Measurements from ENCODE around the gene TCEA3. TPM values are rescaled to one million over a fixed set of nuclear protein-coding genes. Genes with fewer than 3 reads are reported as not detected.

TCEA3 gene
- total RNA-seq, 2 experiments from 2014 or later: 6.3 to 7.4 TPM

DNA sequence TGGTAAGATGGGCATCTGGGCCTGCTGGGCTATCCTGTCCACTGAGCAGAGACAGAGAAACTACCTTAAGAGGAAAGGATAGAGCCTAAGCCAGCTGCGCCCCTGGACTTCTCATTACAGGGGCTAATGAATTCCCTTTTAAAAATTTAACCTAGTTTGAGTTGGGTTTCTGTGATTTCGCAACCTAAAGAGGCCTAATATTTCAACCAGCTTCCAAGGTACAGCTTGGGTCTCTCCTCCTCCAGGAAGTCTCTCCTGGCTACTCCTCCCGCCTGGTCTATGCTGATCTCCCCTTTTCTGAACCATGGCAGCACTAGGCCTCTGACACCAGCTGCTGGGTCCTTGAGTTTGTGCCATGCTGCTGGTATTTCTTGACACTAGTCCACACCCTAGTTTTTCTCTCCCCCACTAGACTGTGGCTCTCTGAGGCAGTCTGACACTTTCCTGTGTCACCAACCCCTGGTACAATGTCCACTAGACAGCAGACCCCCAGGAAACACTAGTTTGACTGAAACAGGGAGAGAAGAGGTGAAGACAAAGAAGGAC is 29.0 kb upstream of the TCEA3 start:
- H3K4me3 Mint-ChIP-seq: no peak overlapping the region
- peaks cover 16% of the 10 kb centered on the region for H3K4me1 Mint-ChIP-seq
- no peaks in the 10 kb centered on the region for H3K27me3 Mint-ChIP-seq
- H3K9me3 Mint-ChIP-seq: no peaks in the 10 kb centered on the region
- no peak for DNase-seq
- H3K36me3 Mint-ChIP-seq: no peaks in the 10 kb centered on the region
- H3K27ac Mint-ChIP-seq: no peak overlapping the region

- H3K27me3 Mint-ChIP-seq: no peaks in the 10 kb centered on the region
These were observed 27.5 kb upstream of the TCEA3 start for GRCh38 chr1:23452011-23452411.

DNA sequence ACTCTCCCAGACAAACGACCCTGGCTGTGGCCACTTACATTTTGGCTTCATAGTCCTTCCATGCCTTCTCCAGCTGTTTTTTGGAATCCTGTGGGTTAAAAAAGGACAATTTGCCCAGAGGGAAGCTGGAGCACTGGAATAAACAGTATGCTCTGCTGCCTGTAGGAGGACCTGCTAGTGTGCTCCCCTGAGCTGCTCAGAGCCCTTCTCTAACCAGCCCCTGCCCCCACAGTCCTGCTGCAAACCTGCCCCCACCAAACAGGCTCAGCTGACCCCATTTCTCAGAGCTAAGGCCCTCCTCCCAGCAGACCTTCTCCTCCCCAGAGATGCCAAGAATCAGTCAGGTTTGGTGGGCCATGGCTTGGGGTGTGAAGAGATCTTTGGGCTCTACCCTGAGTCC is 26.9 kb upstream of the TCEA3 start:
- Mint-ChIP-seq H3K4me3 (no peak overlapping the region), H3K36me3 (no peaks in the 10 kb centered on the region), H3K27ac (no peak overlapping the region), H3K9me3 (no peaks in the 10 kb centered on the region), H3K27me3 (no peaks in the 10 kb centered on the region), H3K4me1 (peaks cover 16% of the 10 kb centered on the region)
- no peak for DNase-seq

More at GRCh38 chr1:23452011-23452411, 27.5 kb upstream of the TCEA3 start:
- H3K27ac Mint-ChIP-seq: no peak overlapping the region
- DNase-seq: no peak
- H3K4me1 Mint-ChIP-seq: peaks cover 16% of the 10 kb centered on the region
- no peaks in the 10 kb centered on the region for H3K9me3 Mint-ChIP-seq
- no peak overlapping the region for H3K4me3 Mint-ChIP-seq
- H3K36me3 Mint-ChIP-seq: no peaks in the 10 kb centered on the region

DNA sequence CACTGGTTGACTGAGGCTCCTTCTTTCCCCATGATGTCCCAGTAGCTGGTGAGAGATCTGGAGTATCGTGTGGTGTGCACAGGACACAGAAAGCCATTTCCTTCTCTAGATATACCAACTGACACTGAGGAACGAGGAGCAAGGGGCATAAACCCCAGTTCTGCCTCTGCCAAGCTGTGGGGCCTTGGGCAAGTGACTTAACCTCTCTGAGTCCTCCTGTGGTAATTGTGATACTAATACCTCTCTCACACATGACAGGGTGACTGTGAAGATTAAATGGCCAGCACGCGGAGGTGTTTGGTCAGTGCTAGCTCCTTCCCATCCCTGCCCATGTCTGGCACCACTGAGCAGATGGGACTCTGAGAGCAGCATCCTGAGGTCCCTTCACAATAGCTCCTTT is 26.3 kb upstream of the TCEA3 start:
- Mint-ChIP-seq H3K4me3 (no peak overlapping the region), H3K4me1 (peaks cover 13% of the 10 kb centered on the region), H3K27me3 (no peaks in the 10 kb centered on the region), H3K27ac (no peak overlapping the region), H3K36me3 (no peaks in the 10 kb centered on the region), H3K9me3 (no peaks in the 10 kb centered on the region)
- no peak for DNase-seq

- no peak overlapping the region for H3K4me3 Mint-ChIP-seq
- H3K4me1 Mint-ChIP-seq: peaks cover 13% of the 10 kb centered on the region
- no peaks in the 10 kb centered on the region for H3K9me3 Mint-ChIP-seq
- H3K27me3 Mint-ChIP-seq: no peaks in the 10 kb centered on the region
- H3K27ac Mint-ChIP-seq: no peak overlapping the region
- no peak for DNase-seq
- H3K36me3 Mint-ChIP-seq: no peaks in the 10 kb centered on the region
These were observed 25.4 kb upstream of the TCEA3 start for GRCh38 chr1:23449958-23450357.

DNA sequence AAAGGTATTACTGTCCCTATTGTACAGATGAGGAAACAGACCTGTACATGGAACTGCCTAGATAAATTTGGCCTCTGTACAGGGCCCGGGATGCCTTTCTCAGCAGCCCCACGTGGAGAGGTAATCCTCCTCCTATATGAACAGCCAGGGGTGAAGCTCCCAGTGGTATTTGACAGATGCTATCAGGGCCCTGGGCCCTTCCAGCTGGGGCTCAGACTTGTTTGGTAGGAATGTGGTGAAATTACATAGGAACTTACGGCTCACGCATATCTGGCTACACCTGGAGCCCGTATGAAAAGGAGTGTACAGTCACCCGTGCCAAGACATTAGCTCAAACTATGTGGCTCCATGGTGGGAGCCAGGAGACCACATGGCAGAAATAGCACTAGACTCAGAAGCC is 24.8 kb upstream of the TCEA3 start:
- peaks cover 13% of the 10 kb centered on the region for H3K4me1 Mint-ChIP-seq
- H3K4me3 Mint-ChIP-seq: no peak overlapping the region
- DNase-seq: no peak
- no peaks in the 10 kb centered on the region for H3K9me3 Mint-ChIP-seq
- no peaks in the 10 kb centered on the region for H3K36me3 Mint-ChIP-seq
- no peaks in the 10 kb centered on the region for H3K27me3 Mint-ChIP-seq
- H3K27ac Mint-ChIP-seq: no peak overlapping the region

DNA sequence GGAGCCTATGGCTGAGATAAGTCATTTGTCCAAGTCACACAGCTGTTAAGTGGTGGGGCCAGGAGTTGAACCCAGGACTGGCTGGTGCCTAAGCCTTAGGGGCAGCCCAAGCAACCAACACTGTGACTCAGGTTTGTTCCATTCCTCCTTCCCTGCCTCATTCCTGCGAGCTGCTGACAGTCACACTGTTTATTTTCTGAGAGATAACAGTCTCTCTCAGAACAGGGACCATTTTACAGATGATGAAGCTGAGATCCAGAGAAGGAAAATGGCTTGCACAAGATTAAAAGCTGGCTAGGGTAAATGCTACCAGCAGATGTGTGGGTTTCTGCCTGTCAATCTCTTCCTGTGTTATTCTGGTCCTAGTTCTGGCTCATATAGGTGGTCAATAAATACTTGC is 24.3 kb upstream of the TCEA3 start:
- no peak for DNase-seq
- Mint-ChIP-seq H3K4me1 (peaks cover 13% of the 10 kb centered on the region), H3K36me3 (no peaks in the 10 kb centered on the region), H3K27ac (no peak overlapping the region), H3K4me3 (no peak overlapping the region), H3K9me3 (no peaks in the 10 kb centered on the region), H3K27me3 (peaks cover 2% of the 10 kb centered on the region)

- Mint-ChIP-seq H3K36me3 (no peaks in the 10 kb centered on the region), H3K4me1 (peaks cover 3% of the 10 kb centered on the region), H3K9me3 (no peaks in the 10 kb centered on the region), H3K27ac (no peak overlapping the region), H3K27me3 (peaks cover 2% of the 10 kb centered on the region), H3K4me3 (no peak overlapping the region)
- DNase-seq: no peak
These were observed 22.2 kb upstream of the TCEA3 start for GRCh38 chr1:23446661-23447310.

DNA sequence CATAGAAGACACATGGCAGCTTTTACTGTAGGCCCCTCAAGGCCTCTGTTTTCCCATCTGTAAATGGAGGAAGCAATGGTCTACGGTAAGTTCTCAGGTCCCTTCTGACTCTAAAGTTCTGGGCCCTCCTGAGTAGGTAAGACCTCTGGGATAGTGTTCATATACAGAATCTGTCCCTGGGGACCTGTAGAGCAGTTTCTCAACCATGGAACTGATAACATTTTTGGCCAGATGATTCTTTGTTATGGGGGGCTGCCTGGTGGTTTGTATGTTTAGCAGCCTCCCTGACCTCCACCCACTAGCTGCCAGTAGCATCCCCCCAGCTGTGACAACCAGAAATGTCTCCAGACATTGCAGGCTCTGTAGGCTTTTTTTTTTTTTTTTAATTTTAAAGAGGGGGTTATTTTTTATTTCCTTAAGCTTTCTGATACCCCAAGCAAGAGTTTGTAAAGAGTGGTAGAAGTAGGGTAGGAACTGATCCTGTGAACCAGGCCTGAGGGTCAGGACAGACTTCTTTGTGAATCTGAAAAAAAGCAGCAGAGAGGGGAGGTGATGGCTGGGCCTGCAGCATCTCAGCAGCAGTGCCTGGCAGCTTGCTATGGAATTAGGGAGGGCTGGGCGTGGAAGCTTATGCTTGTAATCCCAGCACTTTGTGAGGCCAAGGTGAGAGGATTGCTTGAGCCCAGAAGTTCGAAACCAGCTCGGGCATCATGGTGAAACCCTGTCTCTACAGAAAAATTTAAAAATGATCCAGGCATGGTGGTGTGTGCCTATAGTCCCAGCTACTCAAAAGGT is 20.2 kb upstream of the TCEA3 start:
- Mint-ChIP-seq H3K36me3 (no peaks in the 10 kb centered on the region), H3K4me3 (no peak overlapping the region), H3K4me1 (no peaks in the 10 kb centered on the region), H3K9me3 (no peaks in the 10 kb centered on the region), H3K27me3 (peaks cover 2% of the 10 kb centered on the region), H3K27ac (no peak overlapping the region)
- no peak for DNase-seq

DNA sequence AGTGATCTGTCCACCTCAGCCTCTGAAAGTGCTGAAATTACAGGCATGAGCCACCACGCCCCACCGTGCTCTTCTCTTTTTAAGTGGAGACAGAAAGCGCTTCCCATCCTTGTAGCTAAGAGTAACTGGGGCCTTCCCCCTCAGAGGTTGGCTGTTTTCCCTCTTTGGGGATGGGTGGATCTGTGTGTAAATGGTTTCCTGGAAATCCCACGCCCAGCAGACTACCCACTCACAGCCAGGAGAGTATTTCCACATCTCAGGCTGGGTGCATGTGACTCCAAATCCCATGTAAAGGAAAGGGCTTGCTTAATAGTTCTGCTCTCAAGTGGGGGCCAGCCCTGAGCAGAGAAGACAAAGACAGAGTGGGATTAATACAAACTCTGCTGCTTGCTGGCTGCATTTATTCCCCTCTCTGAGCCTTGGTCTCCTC is 19.6 kb upstream of the TCEA3 start:
- DNase-seq: no peak
- Mint-ChIP-seq H3K36me3 (no peaks in the 10 kb centered on the region), H3K4me1 (no peaks in the 10 kb centered on the region), H3K4me3 (no peak overlapping the region), H3K27me3 (peaks cover 2% of the 10 kb centered on the region), H3K9me3 (no peaks in the 10 kb centered on the region), H3K27ac (no peak overlapping the region)

DNA sequence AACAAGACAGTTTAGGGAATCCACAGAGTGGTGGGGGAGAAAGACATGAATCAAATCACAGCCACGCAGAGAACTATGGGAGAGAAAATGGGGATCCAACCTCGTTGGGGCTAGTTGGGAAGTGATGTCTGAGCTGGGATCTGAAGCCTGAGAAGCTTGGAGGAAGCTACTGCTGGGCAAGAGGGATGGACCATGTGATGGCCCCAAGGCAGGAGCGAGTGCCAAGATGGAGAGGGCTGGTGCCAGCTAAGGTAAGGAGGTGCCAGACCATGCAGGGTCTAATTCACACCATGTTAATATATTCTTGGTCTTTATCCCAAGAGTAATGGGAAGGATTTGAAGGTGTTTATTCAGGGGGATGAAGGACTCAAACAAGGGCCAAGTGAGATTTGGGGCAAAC is 18.2 kb upstream of the TCEA3 start:
- no peak overlapping the region for H3K4me3 Mint-ChIP-seq
- DNase-seq: no peak
- H3K9me3 Mint-ChIP-seq: no peaks in the 10 kb centered on the region
- H3K36me3 Mint-ChIP-seq: no peaks in the 10 kb centered on the region
- H3K27ac Mint-ChIP-seq: no peak overlapping the region
- peaks cover 2% of the 10 kb centered on the region for H3K27me3 Mint-ChIP-seq
- no peaks in the 10 kb centered on the region for H3K4me1 Mint-ChIP-seq

DNA sequence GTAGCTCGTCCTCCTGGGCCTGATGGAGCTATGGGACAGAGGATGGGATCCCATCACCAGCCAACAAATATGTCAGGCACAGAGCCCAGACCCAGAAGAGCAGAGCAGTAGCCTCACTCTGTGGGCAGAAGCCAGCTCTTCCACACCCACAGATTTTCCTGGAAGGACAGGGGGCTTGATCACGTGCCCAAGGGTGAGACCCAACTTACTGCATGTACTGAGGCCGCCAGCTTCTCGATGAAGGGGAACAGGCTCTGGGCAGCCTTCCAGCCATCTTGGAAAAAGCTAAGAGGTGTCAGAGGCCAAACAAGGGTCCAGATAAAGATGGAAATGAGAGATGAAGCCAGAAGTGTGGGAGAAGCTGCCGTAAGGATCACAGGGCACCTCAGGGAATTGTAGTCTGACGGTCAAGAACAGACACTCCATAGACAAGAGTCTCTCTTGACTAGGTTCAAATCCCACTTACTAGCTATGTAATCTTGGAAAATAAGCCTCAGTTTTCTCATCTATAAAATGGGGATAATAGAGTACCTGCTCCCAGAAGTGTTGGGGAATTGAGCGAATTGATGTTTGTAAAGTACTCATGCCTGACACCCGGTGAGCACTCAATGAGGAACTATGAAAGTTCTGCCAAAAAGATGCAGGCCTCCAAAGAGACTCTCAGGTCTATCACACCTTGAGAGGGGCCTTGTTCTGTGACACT is 17.0 kb upstream of the TCEA3 start:
- no peaks in the 10 kb centered on the region for H3K4me1 Mint-ChIP-seq
- no peaks in the 10 kb centered on the region for H3K36me3 Mint-ChIP-seq
- H3K9me3 Mint-ChIP-seq: no peaks in the 10 kb centered on the region
- DNase-seq: no peak
- H3K27ac Mint-ChIP-seq: peak overlapping the region; percentile 11
- H3K4me3 Mint-ChIP-seq: no peak overlapping the region
- peaks cover 2% of the 10 kb centered on the region for H3K27me3 Mint-ChIP-seq

DNA sequence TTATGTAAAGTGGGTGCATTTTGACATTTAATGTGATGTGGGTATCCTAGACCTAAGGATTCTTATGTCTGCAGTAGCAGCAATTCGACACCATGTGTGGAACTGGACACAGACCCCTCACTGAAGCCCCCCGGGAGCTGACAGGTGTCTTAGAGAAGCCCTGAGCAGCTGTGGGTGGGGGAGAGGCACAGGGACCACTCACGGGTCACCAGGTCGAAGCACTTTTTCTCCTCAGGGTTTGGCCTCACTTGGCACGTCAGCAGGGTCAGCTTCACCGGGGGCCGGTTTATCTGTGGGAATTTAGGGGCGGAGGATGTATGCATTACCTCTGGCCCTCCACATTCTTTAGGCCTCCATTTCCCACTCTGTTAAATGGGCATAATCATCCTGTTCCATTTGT is 14.0 kb upstream of the TCEA3 start:
- Mint-ChIP-seq H3K27ac (no peak overlapping the region), H3K9me3 (no peaks in the 10 kb centered on the region)

GRCh38 chr1:23437355-23437664 is 12.8 kb upstream of the TCEA3 start:
- Mint-ChIP-seq H3K27ac (no peak overlapping the region), H3K27me3 (no peaks in the 10 kb centered on the region), H3K4me1 (no peaks in the 10 kb centered on the region), H3K9me3 (no peaks in the 10 kb centered on the region), H3K36me3 (no peaks in the 10 kb centered on the region), H3K4me3 (no peak overlapping the region)
- no peak for DNase-seq

More for the DNA sequence above, 14.0 kb upstream of the TCEA3 start:
- Mint-ChIP-seq H3K4me1 (no peaks in the 10 kb centered on the region), H3K4me3 (no peak overlapping the region), H3K36me3 (no peaks in the 10 kb centered on the region), H3K27me3 (no peaks in the 10 kb centered on the region)
- DNase-seq: no peak

DNA sequence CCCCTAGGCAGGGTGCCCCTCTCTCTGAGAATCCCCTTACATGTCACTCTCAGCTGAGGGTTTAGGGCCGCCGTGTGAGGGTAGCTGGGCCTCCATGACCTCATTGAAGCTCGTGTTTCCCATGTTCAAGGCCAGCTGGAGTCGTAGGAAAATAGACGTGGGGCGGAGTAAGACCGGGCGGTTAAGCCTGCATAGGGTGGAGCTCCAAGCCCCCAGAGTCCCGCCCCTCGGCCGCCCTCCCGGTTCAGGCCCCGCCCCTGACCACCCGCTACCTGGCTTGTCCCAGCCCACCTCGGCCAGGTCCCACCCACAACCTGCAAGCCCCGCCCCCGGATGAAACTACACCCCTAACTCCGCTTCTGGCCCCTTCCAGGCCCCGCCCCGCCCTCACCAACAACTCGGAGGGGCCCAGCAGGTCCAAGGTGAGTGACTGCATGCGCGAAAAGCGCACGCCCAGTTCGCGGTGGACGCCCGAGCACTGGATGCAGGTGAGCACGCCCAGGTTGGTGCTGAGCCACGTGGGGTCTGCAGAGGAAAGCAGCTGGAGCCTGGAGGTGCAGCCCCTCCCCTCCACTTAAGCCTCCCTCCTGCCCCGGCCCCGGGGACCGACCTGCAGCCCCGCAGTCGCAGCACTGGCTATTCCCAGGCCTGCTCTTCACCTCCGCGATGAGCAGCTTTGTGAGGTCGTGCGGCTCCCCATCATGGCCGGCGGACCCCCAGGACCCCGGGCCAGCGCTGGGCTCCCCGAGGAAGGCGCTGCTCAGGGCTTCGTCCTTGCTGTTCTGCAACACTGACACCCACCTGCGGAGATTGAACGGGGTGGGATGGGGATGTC is 12.2 kb upstream of the TCEA3 start:
- no peak overlapping the region for H3K27ac Mint-ChIP-seq
- no peak overlapping the region for H3K4me3 Mint-ChIP-seq
- H3K36me3 Mint-ChIP-seq: no peaks in the 10 kb centered on the region

More for the DNA sequence above, 12.2 kb upstream of the TCEA3 start:
- H3K9me3 Mint-ChIP-seq: no peaks in the 10 kb centered on the region
- H3K4me1 Mint-ChIP-seq: no peaks in the 10 kb centered on the region
- peak; percentile 35 for DNase-seq
- no peaks in the 10 kb centered on the region for H3K27me3 Mint-ChIP-seq
